GM06990 (cell line): ENCODE measurements around the gene KBTBD12.
"Not testable (repeated sequence)": the region's sequence is repeated elsewhere in the genome, so short reads cannot be mapped to it uniquely, and the experiment has no call there.

Experiments
- DNase-seq: peaks from one replicate; pipeline ENCODE4 v3.0.0-alpha.2; 2011; ENCODE audit not compliant: insufficient read length; ENCODE audit errors: extremely low read depth
- H3K27me3 ChIP-seq: replicated peaks from 2 replicates; pipeline ENCODE4 v1.6.0; 2011; ENCODE audit warnings: low read length; ENCODE audit not compliant: control insufficient read depth, insufficient read depth
- H3K36me3 ChIP-seq: 2 replicates; pipeline ENCODE4 v1.5.1; 2011; ENCODE audit warnings: low read length; ENCODE audit not compliant: control insufficient read depth, insufficient read depth
- H3K4me3 ChIP-seq: replicated peaks from 2 replicates; pipeline ENCODE4 v1.5.1; 2011; ENCODE audit warnings: low read depth, mild to moderate bottlenecking, control low read depth, low read length
- CTCF ChIP-seq: IDR thresholded peaks from 2 replicates; pipeline ENCODE4 v1.5.1; 2011; ENCODE audit warnings: low read length, control low read depth, mild to moderate bottlenecking, inconsistent platforms; ENCODE audit not compliant: insufficient read depth, poor library complexity, severe bottlenecking

Gene KBTBD12

GRCh38 chr3:127915115-127915936 is at the start of gene KBTBD12:
Gene KBTBD12 (plus strand): TSS chr3:127915232. CDS start chr3:127923062, 7,830 bp downstream.
- Histone ChIP-seq H3K27me3 (no peaks in the 10 kb centered on the region), H3K36me3 (no peaks in the 10 kb centered on the region), H3K4me3 (no peak within 1 kb of the TSS)
- DNase-seq: no peak
- TF ChIP-seq CTCF: no peak

- TF ChIP-seq CTCF: no peak
- H3K4me3 ChIP-seq: no peak overlapping the region
- no peaks in the 10 kb centered on the region for H3K36me3 ChIP-seq
- H3K27me3 ChIP-seq: no peaks in the 10 kb centered on the region
- no peak for DNase-seq
Observed at GRCh38 chr3:127865941-127866340, 49.1 kb upstream of the KBTBD12 start.

GRCh38 chr3:127867412-127867811 is 47.6 kb upstream of the KBTBD12 start:
- no peaks in the 10 kb centered on the region for H3K36me3 ChIP-seq
- no peaks in the 10 kb centered on the region for H3K27me3 ChIP-seq
- TF ChIP-seq CTCF: no peak
- no peak overlapping the region for H3K4me3 ChIP-seq
- no peak for DNase-seq

- no peak for DNase-seq
- no peak for TF ChIP-seq CTCF
- Histone ChIP-seq H3K27me3 (no peaks in the 10 kb centered on the region), H3K4me3 (no peak overlapping the region), H3K36me3 (no peaks in the 10 kb centered on the region)
Observed at GRCh38 chr3:127867986-127868385, 47.0 kb upstream of the KBTBD12 start.

GRCh38 chr3:127870156-127870555 is 44.9 kb upstream of the KBTBD12 start:
- Histone ChIP-seq H3K36me3 (no peaks in the 10 kb centered on the region), H3K27me3 (no peaks in the 10 kb centered on the region), H3K4me3 (no peak overlapping the region)
- no peak for DNase-seq
- TF ChIP-seq CTCF: no peak

- H3K27me3 ChIP-seq, DNase-seq, H3K4me3 ChIP-seq, H3K36me3 ChIP-seq: not testable (repeated sequence)
Observed at GRCh38 chr3:127874097-127874496, 40.9 kb upstream of the KBTBD12 start.
